Cardiac septum (tissue), 1 donor: ENCODE results near the gene HUNK. TPM values are rescaled to one million over a fixed set of nuclear protein-coding genes. Genes with fewer than 3 reads are reported as not detected.
"Not testable (repeated sequence)": the region's sequence is repeated elsewhere in the genome, so short reads cannot be mapped to it uniquely, and the experiment has no call there.

Experiments
- DNase-seq: peaks from one replicate; pipeline ENCODE4 v3.0.0-alpha.2; 2020; ENCODE audit warnings: low spot score
- intact Hi-C: fragments of 100-400 bp; cut with DNase I; formaldehyde crosslinking; loops from one replicate; pipeline ENCODE4 v1.14.0; 2022
- total RNA-seq: library from RNA; stranded (reverse); fragmentation: NEBNext Ultra II Directional; extraction: Animal tissue kit (Norgen Biotek cat#: 25700); gene quantifications from one replicate; pipeline ENCODE4 v1.2.1, GENCODE V29; 2021
- donor health status: DM: no; HTN: no; CAD: no.

Gene HUNK
- total RNA-seq, 1 donor from 2014 or later: 0.73 TPM

- intact Hi-C loops: loop anchor here (1.0 to 10.0 kb wide), 3 partner anchors 113 to 232 kb away; no protein-coding TSS in a partner anchor
- peak; percentile 83 for DNase-seq
These were observed 148.6 kb downstream of the HUNK start for GRCh38 chr21:32021319-32021994.

DNA sequence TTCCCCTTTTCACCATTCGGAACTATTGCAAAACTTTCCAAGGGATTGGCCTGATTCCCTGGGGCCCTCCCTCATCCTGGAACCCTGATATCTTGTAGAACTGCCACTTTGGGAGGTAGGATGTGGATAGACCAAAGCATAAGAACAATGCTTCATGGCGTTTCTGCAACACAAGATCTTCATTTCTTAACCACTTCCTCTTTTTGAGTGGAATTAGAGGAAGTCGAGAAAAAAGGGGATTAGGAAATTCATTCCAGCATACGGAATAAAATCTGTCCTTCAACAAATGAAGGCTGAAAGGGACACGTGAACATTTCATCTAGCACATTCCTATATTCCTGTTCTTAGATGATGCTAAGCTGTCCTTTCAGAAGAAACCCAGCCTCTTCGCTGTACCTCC, 149.3 kb downstream of the HUNK start:
- intact Hi-C loops: loop anchor here (5.0 to 10.0 kb wide), 2 partner anchors 113 to 160 kb away; no protein-coding TSS in a partner anchor

DNA sequence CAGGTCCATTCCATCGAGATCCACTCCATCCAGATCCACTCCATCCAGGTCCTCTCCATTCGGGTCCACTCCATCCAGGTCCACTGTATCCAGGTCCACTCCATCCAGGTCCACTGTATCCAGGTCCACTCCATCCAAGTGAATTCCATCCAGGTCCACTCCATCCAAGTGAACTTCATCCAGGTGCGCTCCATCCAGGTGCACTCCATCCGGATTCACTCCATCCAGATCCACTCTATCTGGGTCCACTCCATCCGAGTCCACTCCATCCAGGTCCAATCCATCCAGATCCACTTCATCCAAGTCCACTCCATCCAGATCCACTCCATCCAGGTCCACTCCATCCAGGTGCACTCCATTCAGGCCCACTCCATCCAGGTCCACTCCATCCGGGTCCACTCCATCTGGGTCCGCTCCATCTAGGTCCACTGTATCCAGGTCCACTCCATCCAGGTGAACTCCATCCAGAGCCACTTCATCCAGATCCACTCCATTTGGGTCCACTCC, 157.4 kb downstream of the HUNK start:
- no peak for DNase-seq
- intact Hi-C loops: no loop called here

More for the DNA sequence above, 149.3 kb downstream of the HUNK start:
- DNase-seq: no peak

- DNase-seq: no peak
- intact Hi-C loops: no loop called here
These were observed 162.0 kb downstream of the HUNK start for GRCh38 chr21:32034850-32035249.

DNA sequence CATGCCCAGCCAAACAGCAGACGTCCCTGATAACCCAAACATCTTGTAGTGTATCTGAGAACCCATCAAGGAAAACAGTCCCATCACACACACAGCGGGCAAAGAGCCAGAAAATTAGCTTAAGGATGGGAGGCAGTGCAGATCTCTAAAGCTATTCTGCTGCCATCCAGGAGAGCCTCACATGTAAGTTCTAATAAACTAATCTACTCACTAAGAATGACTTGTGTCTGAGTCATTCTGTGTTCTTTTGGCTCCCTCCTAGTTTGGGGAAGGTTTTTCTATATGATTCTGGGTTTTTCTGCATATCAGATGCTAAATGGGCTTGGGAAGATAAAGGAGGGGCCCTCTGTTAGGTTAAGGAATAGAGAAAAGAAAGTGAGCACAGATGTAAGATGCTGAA, 162.8 kb downstream of the HUNK start:
- intact Hi-C loops: no loop called here
- DNase-seq: no peak

- no peak for DNase-seq
- intact Hi-C loops: no loop called here
These were observed 163.9 kb downstream of the HUNK start for GRCh38 chr21:32036756-32037155.

- DNase-seq, intact Hi-C loops: not testable (repeated sequence)
These were observed 165.9 kb downstream of the HUNK start for GRCh38 chr21:32038751-32039150.

- intact Hi-C loops: no loop called here
- DNase-seq: no peak
These were observed 170.6 kb downstream of the HUNK start for GRCh38 chr21:32043458-32043857.

GRCh38 chr21:32044205-32045180, 171.7 kb downstream of the HUNK start:
- intact Hi-C loops: no loop called here
- DNase-seq: no peak

GRCh38 chr21:32046191-32046590, 173.4 kb downstream of the HUNK start:
- intact Hi-C loops: no loop called here
- DNase-seq: no peak

GRCh38 chr21:32048353-32048752, 175.5 kb downstream of the HUNK start:
- intact Hi-C loops: no loop called here
- no peak for DNase-seq

Other genes starting within 250 kb of the HUNK start
- 384 TPM for gene SOD1, start 213.3 kb upstream of the HUNK start, total RNA-seq
- gene SCAF4, start 140.9 kb upstream of the HUNK start, total RNA-seq: 20.6 TPM